Right atrium auricular region (tissue), 2 donors: Measurements from ENCODE around the gene SYNDIG1. TPM values are rescaled to one million over a fixed set of nuclear protein-coding genes. Genes with fewer than 3 reads are reported as not detected.

ENCODE experiments used
- DNase-seq: peaks from one replicate; pipeline ENCODE4 v3.0.0-alpha.2; 2019; ENCODE audit warnings: low spot score
- H3K27ac ChIP-seq, 2 donors: fragments of 200-600 bp; sonication (generic); 1 replicate in 1 of 2; 2 replicates in 1 of 2; pipeline ENCODE4 v1.5.1; 2016 to 2019
- H3K27me3 ChIP-seq, 2 donors: fragments of 200-600 bp; sonication (generic); one replicate each; pipeline versions ENCODE4 v1.5.1 to v1.6.0; 2017 to 2019
- H3K36me3 ChIP-seq: fragments of 200-600 bp; sonication (generic); one replicate; pipeline ENCODE4 v1.5.1; 2016
- H3K4me1 ChIP-seq, 2 donors: fragments of 200-600 bp; sonication (generic); one replicate each; pipeline versions ENCODE4 v1.5.1 to v1.6.0; 2017 to 2019
- H3K4me3 ChIP-seq, 2 donors: fragments of 200-600 bp; sonication (generic); 1 replicate in 1 of 2; 2 replicates in 1 of 2; pipeline ENCODE4 v1.5.1; 2017 to 2019; ENCODE audit warnings: mild to moderate bottlenecking in 1 of 2, moderate library complexity in 1 of 2
- H3K9me3 ChIP-seq, 2 donors: fragments of 200-600 bp; sonication (generic); one replicate each; pipeline ENCODE4 v1.5.1; 2019
- CTCF ChIP-seq, 2 donors: fragments of 200-600 bp; sonication (generic); IDR thresholded peaks; one replicate each; pipeline ENCODE4 v1.5.1; 2019; ENCODE audit warnings: antibody characterized with exemption in 2 of 2
- total RNA-seq, 2 donors: library from RNA; depleted of rRNA; stranded (reverse); fragments of >200 nt; gene quantifications; one replicate each; pipeline ENCODE4 v1.1.0, GENCODE V29; 2016

SYNDIG1 gene
- total RNA-seq, 2 donors from 2014 or later = 21.7 to 38.1 TPM

- peak; percentile 54 for DNase-seq
- H3K9me3 ChIP-seq = peaks cover 0 to 11% of the 10 kb centered on the region in 2 donors
- no peaks in the 10 kb centered on the region for H3K27me3 ChIP-seq
- peaks cover 0 to 14% of the 10 kb centered on the region in 2 donors for H3K4me1 ChIP-seq
- no peak overlapping the region for H3K27ac ChIP-seq
- no peak for TF ChIP-seq CTCF (IDR thresholded peaks at IDR 0.05)
- H3K4me3 ChIP-seq = no peak overlapping the region
- H3K36me3 ChIP-seq = no peaks in the 10 kb centered on the region
These were observed 222.5 kb downstream of the SYNDIG1 start for GRCh38 chr20:24691901-24692351.

- no peak for TF ChIP-seq CTCF (IDR thresholded peaks at IDR 0.05)
- Histone ChIP-seq H3K36me3 (no peaks in the 10 kb centered on the region), H3K4me1 (peaks cover 0 to 14% of the 10 kb centered on the region in 2 donors), H3K27ac (no peak overlapping the region), H3K4me3 (no peak overlapping the region), H3K27me3 (no peaks in the 10 kb centered on the region), H3K9me3 (peaks cover 0 to 7% of the 10 kb centered on the region in 2 donors)
- peak; percentile 30 for DNase-seq
These were observed 223.2 kb downstream of the SYNDIG1 start for GRCh38 chr20:24692446-24693200.

GRCh38 chr20:24693466-24694156 is 224.2 kb downstream of the SYNDIG1 start:
- Histone ChIP-seq H3K36me3 (no peaks in the 10 kb centered on the region), H3K4me1 (peaks cover 0 to 14% of the 10 kb centered on the region in 2 donors), H3K27me3 (no peaks in the 10 kb centered on the region), H3K27ac (no peak overlapping the region), H3K9me3 (no peaks in the 10 kb centered on the region), H3K4me3 (no peak overlapping the region)
- no peak for TF ChIP-seq CTCF (IDR thresholded peaks at IDR 0.05)
- peak; percentile 51 for DNase-seq

- Histone ChIP-seq H3K36me3 (no peaks in the 10 kb centered on the region), H3K27ac (no peak overlapping the region), H3K9me3 (no peaks in the 10 kb centered on the region), H3K4me3 (no peak overlapping the region), H3K4me1 (peaks cover 0 to 14% of the 10 kb centered on the region in 2 donors), H3K27me3 (no peaks in the 10 kb centered on the region)
- peak; percentile 56 for DNase-seq
- no peak for TF ChIP-seq CTCF (IDR thresholded peaks at IDR 0.05)
These were observed 224.8 kb downstream of the SYNDIG1 start for GRCh38 chr20:24694157-24694726.

GRCh38 chr20:24694727-24695528 is 225.5 kb downstream of the SYNDIG1 start:
- peaks cover 0 to 14% of the 10 kb centered on the region in 2 donors for H3K4me1 ChIP-seq

More at GRCh38 chr20:24694727-24695528, 225.5 kb downstream of the SYNDIG1 start:
- H3K27me3 ChIP-seq = no peaks in the 10 kb centered on the region
- H3K36me3 ChIP-seq = no peaks in the 10 kb centered on the region
- no peak for TF ChIP-seq CTCF (IDR thresholded peaks at IDR 0.05)
- H3K9me3 ChIP-seq = no peaks in the 10 kb centered on the region
- peak; percentile 57 for DNase-seq
- no peak overlapping the region for H3K27ac ChIP-seq
- no peak overlapping the region for H3K4me3 ChIP-seq
